GM19351 (cell line): Measurements from ENCODE around the gene RASA2.
A peak's percentile ranks its signal among the peaks of the same experiment; 100 is the strongest.
"Not testable (repeated sequence)": the region's sequence is repeated elsewhere in the genome, so short reads cannot be mapped to it uniquely, and the experiment has no call there.

ENCODE experiments used
- ATAC-seq: cut with Tn5 transposase; IDR thresholded peaks from one replicate; pipeline ENCODE4 v1.9.1; 2021; ENCODE audit warnings: mild to moderate bottlenecking, moderate library complexity; ENCODE audit not compliant: unreplicated experiment

RASA2 gene

DNA sequence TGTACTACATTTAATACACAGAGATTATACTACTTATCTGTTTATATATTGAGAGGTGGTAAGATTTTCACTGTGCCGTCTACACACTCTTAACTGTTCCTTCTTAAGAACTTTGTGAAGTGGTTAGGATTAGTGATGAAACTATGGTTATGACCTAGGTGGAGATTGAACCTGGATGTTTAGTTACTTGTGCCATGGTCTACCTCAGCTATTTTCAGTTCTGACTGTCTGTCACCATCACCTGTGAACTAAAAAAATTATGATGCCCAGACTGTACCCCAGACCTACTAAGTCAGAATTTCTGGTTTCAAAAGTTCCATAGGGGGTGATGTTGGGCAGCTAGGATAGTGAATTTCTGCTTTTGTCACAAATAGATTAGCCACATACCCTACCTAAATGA lies 6.4 kb downstream of the RASA2 start:
- no peak for ATAC-seq

DNA sequence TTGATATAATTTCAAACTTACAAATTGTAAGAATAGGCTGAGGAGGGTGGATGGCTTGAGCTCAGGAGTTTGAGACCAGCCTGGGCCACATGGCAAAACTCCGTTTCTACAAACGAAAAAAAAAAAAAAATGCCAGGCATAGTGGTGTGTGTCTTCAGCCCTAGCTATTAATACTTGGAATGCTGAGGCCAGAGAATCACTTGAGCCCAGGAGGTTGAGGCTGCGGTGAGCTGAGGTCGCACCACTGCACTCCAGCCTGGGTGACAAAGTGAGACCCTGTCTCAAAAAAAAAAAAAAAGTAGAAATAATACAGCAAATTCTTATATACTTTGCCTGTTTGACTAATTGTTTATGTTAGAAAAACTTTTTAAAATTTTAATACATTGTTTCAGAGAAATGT lies 10.8 kb downstream of the RASA2 start:
- ATAC-seq = not testable (repeated sequence)

DNA sequence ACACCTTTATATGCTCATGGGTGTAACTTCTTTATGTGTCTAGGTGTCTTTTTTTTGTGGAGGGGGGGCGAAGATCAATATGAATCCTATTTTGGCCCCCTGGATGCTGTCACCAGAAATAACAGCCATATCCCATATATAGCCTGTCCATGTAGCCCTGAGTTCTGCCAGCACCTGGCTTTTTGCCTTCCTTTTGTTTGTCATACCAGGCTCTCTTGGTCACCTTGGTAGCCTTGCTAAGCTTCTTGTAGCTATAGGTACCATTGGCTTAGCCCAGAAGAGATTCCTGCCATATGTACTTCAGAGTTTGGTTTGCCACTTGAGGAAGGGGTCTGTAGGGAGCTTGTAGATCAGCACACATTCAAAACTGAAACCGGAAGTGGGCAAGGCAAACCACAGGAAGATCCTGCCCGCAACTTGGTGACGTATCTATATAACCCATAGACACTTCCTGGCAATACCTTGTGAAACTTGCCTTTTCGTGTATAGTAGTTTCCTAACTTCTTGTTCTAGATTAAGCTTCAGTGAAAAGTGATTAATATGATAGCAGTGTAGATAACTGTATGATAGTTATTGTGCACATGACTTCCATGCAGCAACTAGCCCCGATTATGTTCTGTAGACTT lies 11.9 kb downstream of the RASA2 start:
- peak; percentile 97 for ATAC-seq

- no peak for ATAC-seq
Measured at GRCh38 chr3:141499284-141499683, 12.5 kb downstream of the RASA2 start.

DNA sequence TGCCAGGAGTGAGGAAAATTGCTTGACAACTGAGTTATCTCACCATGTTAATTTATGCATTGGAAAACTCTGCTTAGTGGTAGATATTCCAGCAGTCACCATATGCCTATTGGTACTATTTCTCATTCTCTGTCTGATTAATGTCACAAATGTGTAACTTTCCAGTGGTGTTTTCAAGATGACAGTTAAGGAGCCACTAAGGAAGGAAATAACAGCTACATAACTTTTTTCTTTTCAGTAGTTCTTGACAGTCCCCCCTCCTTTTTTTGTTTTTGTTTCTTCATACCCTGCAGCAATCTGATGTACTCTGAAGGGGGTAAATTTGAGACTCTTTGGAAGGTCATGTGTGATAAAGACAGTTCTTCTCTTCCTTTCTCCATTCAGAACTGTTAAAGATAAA lies 13.1 kb downstream of the RASA2 start:
- ATAC-seq = no peak

DNA sequence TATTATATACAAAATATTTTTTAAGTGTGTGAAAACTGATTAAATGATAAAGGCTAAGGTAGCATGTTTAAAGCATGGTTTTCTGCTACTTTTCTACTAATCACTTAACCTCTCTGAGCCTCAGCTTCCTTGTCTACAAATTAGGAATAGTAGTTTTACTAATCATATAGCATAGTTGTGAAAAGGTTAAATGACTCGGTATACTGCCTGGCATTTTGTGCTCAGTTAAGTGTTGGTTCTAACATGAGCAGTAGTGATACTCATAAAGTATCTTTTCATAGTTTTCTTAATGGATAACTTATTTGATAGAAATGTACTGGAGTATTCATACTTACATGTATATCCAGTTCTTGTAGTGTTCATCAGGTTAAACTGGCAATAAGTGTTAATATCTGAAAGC lies 13.6 kb downstream of the RASA2 start:
- no peak for ATAC-seq

- ATAC-seq = no peak
Measured at GRCh38 chr3:141505166-141505565, 18.3 kb downstream of the RASA2 start.

DNA sequence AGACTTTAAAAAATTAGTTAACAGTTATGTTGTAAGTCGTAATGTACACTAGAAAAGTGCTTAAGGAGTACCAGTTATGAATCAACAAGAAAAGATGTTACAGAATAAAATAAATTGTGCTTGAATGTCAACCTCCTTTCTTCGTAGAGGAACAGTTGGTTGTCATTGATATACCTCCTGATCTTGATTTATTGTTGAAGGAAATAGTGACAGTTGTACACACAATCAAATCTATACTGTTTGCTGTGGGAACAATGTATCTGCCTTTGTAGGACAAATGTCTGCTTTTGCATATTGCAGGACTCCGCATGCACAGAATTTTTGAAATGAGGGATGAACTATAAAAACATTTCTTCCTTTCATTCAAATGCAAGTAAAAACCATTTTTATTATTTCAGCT lies 19.2 kb downstream of the RASA2 start:
- ATAC-seq = no peak

- no peak for ATAC-seq
Measured at GRCh38 chr3:141507392-141508066, 20.7 kb downstream of the RASA2 start.

- no peak for ATAC-seq
Measured at GRCh38 chr3:141508067-141508436, 21.2 kb downstream of the RASA2 start.

GRCh38 chr3:141511361-141511760 lies 24.5 kb downstream of the RASA2 start:
- no peak for ATAC-seq

DNA sequence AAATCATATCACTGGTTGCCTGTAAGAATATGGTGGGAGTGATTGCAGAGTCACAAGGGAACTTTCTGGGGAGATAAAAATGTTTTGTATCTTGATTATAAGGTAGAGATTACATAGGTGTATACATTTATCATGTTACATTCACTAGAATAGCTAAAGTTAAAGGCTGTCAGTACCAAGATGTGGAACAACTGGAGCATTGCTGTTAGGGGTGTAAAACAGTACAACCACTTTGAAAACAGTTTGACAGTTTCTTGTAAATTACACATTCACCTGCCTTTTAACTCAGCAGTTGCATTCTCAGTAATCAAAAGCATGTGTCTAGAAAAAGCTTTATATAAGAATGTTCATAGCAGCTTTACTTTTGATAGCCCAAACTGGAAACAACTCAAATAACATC lies 27.6 kb downstream of the RASA2 start:
- no peak for ATAC-seq

GRCh38 chr3:141519587-141519986 lies 32.8 kb downstream of the RASA2 start:
- ATAC-seq = no peak

- no peak for ATAC-seq
Measured at GRCh38 chr3:141521781-141522180, 35.0 kb downstream of the RASA2 start.

GRCh38 chr3:141523615-141524375 lies 37.0 kb downstream of the RASA2 start:
- no peak for ATAC-seq

DNA sequence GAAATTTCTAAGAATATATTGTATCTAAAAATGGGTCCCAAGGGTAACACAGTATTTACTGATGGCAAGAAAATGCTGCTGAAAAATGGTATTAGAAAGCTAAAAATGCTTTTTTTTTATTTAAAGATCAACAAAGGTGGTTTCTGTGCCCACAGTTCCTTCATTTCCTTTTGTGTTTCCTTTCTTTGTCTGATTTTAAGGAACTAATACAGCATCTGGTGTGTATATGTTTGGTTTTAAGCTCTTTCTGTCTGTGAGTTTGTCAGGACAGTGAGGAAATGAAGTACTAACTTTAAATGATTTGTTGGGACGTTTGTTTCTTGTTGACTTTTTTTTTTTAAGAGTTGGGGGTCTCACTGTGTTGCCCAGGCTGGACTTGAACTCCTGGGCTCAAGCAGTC lies 38.2 kb downstream of the RASA2 start:
- ATAC-seq = no peak

DNA sequence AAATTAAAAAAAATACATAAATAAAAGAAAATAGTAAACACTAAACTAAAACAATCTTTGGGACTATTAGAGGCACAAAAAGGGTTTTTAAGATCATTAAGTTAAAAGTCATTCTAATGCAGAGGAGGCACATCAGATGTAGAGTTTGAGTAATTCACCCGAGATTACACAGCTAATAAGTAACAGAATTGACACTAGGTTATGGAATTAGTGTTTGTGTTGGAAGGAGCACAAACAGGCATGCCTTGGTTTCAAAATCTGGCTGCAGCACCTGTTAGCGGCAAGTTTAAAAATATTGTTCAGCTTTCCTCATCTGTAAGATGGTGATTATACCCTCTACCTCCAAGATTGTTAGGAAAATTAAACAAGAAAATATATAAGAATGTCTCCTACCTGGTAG lies 39.0 kb downstream of the RASA2 start:
- no peak for ATAC-seq

DNA sequence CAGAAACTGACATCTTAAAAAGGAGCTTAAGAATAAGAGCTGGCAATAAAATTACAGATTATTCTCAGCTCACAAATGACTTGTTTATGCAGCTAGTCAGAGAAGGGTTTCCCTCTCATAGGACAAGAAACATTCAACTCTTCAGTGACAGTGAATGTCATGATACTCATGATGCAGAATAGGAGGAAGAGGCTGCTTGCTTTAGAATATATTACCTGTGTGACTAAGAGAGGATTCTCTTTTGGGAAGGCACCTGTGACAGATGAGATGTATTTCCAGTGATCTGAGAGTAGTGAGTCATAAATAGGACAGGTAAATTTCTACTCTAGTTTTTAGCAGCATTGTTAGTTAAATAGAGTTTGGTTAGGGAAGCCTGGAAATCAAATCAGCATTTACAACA lies 39.9 kb downstream of the RASA2 start:
- no peak for ATAC-seq

DNA sequence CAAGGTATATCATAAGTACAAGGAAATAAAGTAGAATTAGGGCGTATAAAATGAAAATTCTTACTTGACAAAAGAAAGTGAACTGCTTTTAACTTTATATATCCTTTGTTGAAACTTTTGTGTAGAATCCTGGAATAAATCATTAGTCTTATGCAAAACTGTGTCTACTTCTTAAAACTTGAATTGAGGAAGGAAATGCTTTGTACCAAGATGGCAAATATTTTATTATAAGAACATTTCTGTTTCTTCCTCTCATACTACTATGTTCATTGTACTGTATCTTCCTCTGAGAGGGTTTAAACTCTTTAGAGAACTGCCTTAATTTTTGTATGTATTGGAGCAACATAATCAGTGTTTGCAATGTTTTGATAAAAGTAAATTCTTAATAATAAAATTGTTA lies 42.0 kb downstream of the RASA2 start:
- no peak for ATAC-seq

- no peak for ATAC-seq
Measured at GRCh38 chr3:141529256-141529655, 42.4 kb downstream of the RASA2 start.

DNA sequence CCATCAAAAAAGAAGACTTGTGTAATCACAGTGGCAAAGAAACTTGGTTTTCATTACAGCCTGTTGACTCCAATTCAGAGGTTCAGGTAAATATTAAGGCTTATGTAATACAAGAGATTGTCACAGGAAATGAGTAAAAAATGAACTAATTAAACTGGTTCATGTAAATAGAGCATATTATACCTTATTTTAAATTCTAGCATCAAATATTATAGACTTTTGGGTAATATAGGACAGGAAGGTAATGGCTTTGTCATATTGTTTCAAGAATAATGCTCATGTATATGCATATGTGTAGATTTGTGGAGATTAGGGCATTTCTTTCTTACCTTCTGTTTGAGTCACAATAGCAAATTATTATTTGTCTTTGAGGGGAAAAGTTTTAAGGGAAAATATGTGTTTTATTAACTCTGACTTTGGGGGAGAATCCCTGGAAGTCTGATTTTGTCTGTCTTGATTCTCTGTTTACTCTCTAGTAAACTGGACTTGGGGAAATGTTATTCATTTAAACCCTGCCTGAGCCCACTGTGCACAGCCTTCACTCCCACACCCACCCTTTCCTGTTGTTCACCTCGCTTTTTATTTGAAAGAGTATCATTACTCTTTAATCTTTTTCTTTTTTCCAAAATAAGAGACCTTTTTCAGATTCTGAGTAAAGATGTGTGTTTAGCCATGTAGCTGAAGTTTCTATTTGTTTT lies 43.0 kb downstream of the RASA2 start:
- no peak for ATAC-seq

- no peak for ATAC-seq
Measured at GRCh38 chr3:141530415-141530768, 43.6 kb downstream of the RASA2 start.
